KMS-11 (cell line): Measurements from ENCODE around the gene COL11A2.

Experiments
- H2AFZ ChIP-seq: fragments of 200-600 bp; sonication (generic); 2 replicates; pipeline ENCODE4 v1.6.1; 2016; ENCODE audit warnings: antibody characterized with exemption, mixed run types, low read depth
- H3K27ac ChIP-seq: fragments of 200-600 bp; sonication (generic); 2 replicates; pipeline ENCODE4 v1.6.1; 2016; ENCODE audit warnings: mild to moderate bottlenecking, mixed run types
- H3K27me3 ChIP-seq: fragments of 200-600 bp; sonication (generic); 2 replicates; pipeline ENCODE4 v1.6.1; 2017; ENCODE audit warnings: mild to moderate bottlenecking, low read depth, mixed run types, moderate library complexity; ENCODE audit not compliant: insufficient read depth
- H3K36me3 ChIP-seq: fragments of 200-600 bp; sonication (generic); 2 replicates; pipeline ENCODE4 v1.6.1; 2017; ENCODE audit warnings: mild to moderate bottlenecking, mixed run types; ENCODE audit not compliant: insufficient read depth
- H3K4me1 ChIP-seq: fragments of 200-600 bp; sonication (generic); 2 replicates; pipeline ENCODE4 v1.6.1; 2016; ENCODE audit warnings: mild to moderate bottlenecking, low read depth, mixed run types; ENCODE audit not compliant: poor library complexity, severe bottlenecking
- H3K4me2 ChIP-seq: fragments of 200-600 bp; sonication (generic); 2 replicates; pipeline ENCODE4 v1.7.0; 2016; ENCODE audit warnings: mild to moderate bottlenecking, mixed run types
- H3K4me3 ChIP-seq: fragments of 200-600 bp; sonication (generic); IDR thresholded peaks from 2 replicates; pipeline ENCODE4 v1.6.1; 2017; ENCODE audit warnings: low read depth, low read length, mixed read lengths; ENCODE audit not compliant: insufficient read depth
- H3K79me2 ChIP-seq: fragments of 200-600 bp; sonication (generic); 2 replicates; pipeline ENCODE4 v1.6.1; 2016; ENCODE audit warnings: low read depth, mixed run types; ENCODE audit not compliant: insufficient read depth
- H3K9ac ChIP-seq: fragments of 200-600 bp; sonication (generic); 2 replicates; pipeline ENCODE4 v1.6.1; 2016; ENCODE audit warnings: mild to moderate bottlenecking, mixed run types
- H4K20me1 ChIP-seq: fragments of 200-600 bp; sonication (generic); 2 replicates; pipeline ENCODE4 v1.6.1; 2016; ENCODE audit warnings: mild to moderate bottlenecking, mixed run types; ENCODE audit not compliant: insufficient read depth
- CTCF ChIP-seq: fragments of 200-600 bp; sonication (generic); conservative IDR thresholded peaks from 2 replicates; pipeline ENCODE4 v1.6.1; 2017; ENCODE audit warnings: low read depth, mild to moderate bottlenecking, antibody characterized with exemption, low read length, moderate library complexity, mixed read lengths

Gene COL11A2

GRCh38 chr6:33212857-33213165, 20.5 kb upstream of the COL11A2 start:
- Histone ChIP-seq H3K4me1 (no peaks in the 10 kb centered on the region), H3K79me2 (no peaks in the 10 kb centered on the region), H3K36me3 (no peaks in the 10 kb centered on the region), H2AFZ (no peak overlapping the region), H3K4me2 (no peak overlapping the region), H3K27ac (no peak overlapping the region), H4K20me1 (no peaks in the 10 kb centered on the region), H3K27me3 (no peaks in the 10 kb centered on the region), H3K9ac (no peak overlapping the region), H3K4me3 (no peak overlapping the region)
- TF ChIP-seq CTCF = no peak

- Histone ChIP-seq H3K27ac (no peak overlapping the region), H3K36me3 (no peaks in the 10 kb centered on the region), H2AFZ (no peak overlapping the region), H3K79me2 (no peaks in the 10 kb centered on the region), H3K9ac (no peak overlapping the region), H3K4me3 (no peak overlapping the region), H3K4me2 (no peak overlapping the region), H4K20me1 (no peaks in the 10 kb centered on the region), H3K27me3 (no peaks in the 10 kb centered on the region), H3K4me1 (no peaks in the 10 kb centered on the region)
- TF ChIP-seq CTCF = no peak
Observed at GRCh38 chr6:33211666-33212422, 19.6 kb upstream of the COL11A2 start.

GRCh38 chr6:33211136-33211535, 18.9 kb upstream of the COL11A2 start:
- H3K27me3 ChIP-seq = no peaks in the 10 kb centered on the region
- peaks cover 3% of the 10 kb centered on the region for H3K4me1 ChIP-seq
- no peaks in the 10 kb centered on the region for H3K36me3 ChIP-seq
- no peaks in the 10 kb centered on the region for H3K79me2 ChIP-seq
- no peak overlapping the region for H3K27ac ChIP-seq
- H4K20me1 ChIP-seq = no peaks in the 10 kb centered on the region
- no peak for TF ChIP-seq CTCF
- no peak overlapping the region for H3K4me3 ChIP-seq
- H3K4me2 ChIP-seq = no peak overlapping the region
- H2AFZ ChIP-seq = no peak overlapping the region
- no peak overlapping the region for H3K9ac ChIP-seq

- Histone ChIP-seq H3K27me3 (no peaks in the 10 kb centered on the region), H3K79me2 (no peaks in the 10 kb centered on the region), H3K36me3 (no peaks in the 10 kb centered on the region), H3K4me2 (no peak overlapping the region), H3K4me1 (peaks cover 15% of the 10 kb centered on the region), H3K27ac (no peak overlapping the region), H4K20me1 (no peaks in the 10 kb centered on the region), H2AFZ (no peak overlapping the region), H3K4me3 (no peak overlapping the region), H3K9ac (no peak overlapping the region)
- no peak for TF ChIP-seq CTCF
Observed at GRCh38 chr6:33209856-33210255, 17.6 kb upstream of the COL11A2 start.
